Endodermal cell (in vitro differentiated cells): Measurements from ENCODE around the gene CHL1. TPM values are rescaled to one million over a fixed set of nuclear protein-coding genes. Genes with fewer than 3 reads are reported as not detected.

Experiments
- DNase-seq: peaks from one replicate; pipeline ENCODE4 v3.0.0-alpha.2; 2017
- H3K27ac ChIP-seq: 2 replicates; pipeline ENCODE4 v1.5.1; 2013; ENCODE audit warnings: mild to moderate bottlenecking, low read depth, low read length, moderate library complexity
- H3K27me3 ChIP-seq: 2 replicates; pipeline ENCODE4 v1.6.1; 2013; ENCODE audit warnings: mild to moderate bottlenecking, low read length, moderate library complexity; ENCODE audit not compliant: insufficient read depth, control insufficient read depth, poor library complexity, severe bottlenecking
- H3K36me3 ChIP-seq: 2 replicates; pipeline ENCODE4 v1.7.0; 2013; ENCODE audit warnings: mild to moderate bottlenecking, low read length, moderate library complexity; ENCODE audit not compliant: control insufficient read depth, insufficient read depth
- H3K4me1 ChIP-seq: one replicate; pipeline ENCODE4 v1.7.0; 2013; ENCODE audit warnings: low read length; ENCODE audit not compliant: control insufficient read depth, insufficient read depth
- H3K4me3 ChIP-seq: 2 replicates; pipeline ENCODE4 v1.5.1; 2013; ENCODE audit warnings: mild to moderate bottlenecking, low read length, moderate library complexity
- H3K9ac ChIP-seq: 2 replicates; pipeline ENCODE4 v1.6.1; 2013; ENCODE audit warnings: mild to moderate bottlenecking, low read length, moderate library complexity; ENCODE audit not compliant: poor library complexity, severe bottlenecking; ENCODE audit errors: extremely low read depth
- H3K9me3 ChIP-seq: 2 replicates; pipeline ENCODE4 v1.6.1; 2013; ENCODE audit warnings: mild to moderate bottlenecking, low read length, moderate library complexity; ENCODE audit not compliant: control insufficient read depth
- H3K27ac Mint-ChIP-seq: 2 replicates; pipeline ENCODE4 v1.8.0; 2020; ENCODE audit warnings: mixed read lengths
- H3K27me3 Mint-ChIP-seq: 2 replicates; pipeline ENCODE4 v1.8.0; 2021; ENCODE audit warnings: mild to moderate bottlenecking, mixed read lengths; ENCODE audit not compliant: insufficient read depth
- H3K36me3 Mint-ChIP-seq: 2 replicates; pipeline ENCODE4 v1.8.0; 2020; ENCODE audit warnings: low read depth, mixed read lengths
- H3K4me1 Mint-ChIP-seq: 2 replicates; pipeline ENCODE4 v1.8.0; 2020; ENCODE audit warnings: mixed read lengths
- H3K4me3 Mint-ChIP-seq: 2 replicates; pipeline ENCODE4 v1.8.0; 2020; ENCODE audit warnings: mild to moderate bottlenecking, moderate library complexity, mixed read lengths
- H3K9me3 Mint-ChIP-seq: 2 replicates; pipeline ENCODE4 v1.8.0; 2020; ENCODE audit warnings: mild to moderate bottlenecking, mixed read lengths
- WGBS, 2 experiments: methylation state at CpG; one replicate each; pipeline versions ENCODE4 v1.1.5 to v1.1.7; 2013; ENCODE audit warnings: missing lambda C conversion rate in 2 of 2, mixed read lengths in 1 of 2; ENCODE audit not compliant: insufficient coverage in 1 of 2, insufficient read length in 1 of 2; 5-methylcytosine and 5-hydroxymethylcytosine counted together
- total RNA-seq, 2 donors: library from RNA; stranded (reverse); fragmentation: NEBNext Ultra II Directional in 1 of 2; extraction: Animal tissue kit (Norgen Biotek cat#: 25700) in 1 of 2; gene quantifications; 2 replicates in 1 of 2; 3 replicates in 1 of 2; pipeline ENCODE4 v1.2.1, GENCODE V29; 2021
- TF ChIP-seq, protein P1 (sequence below): fragments of 200-600 bp; sonication (generic); conservative IDR thresholded peaks from 2 replicates; pipeline ENCODE4 v1.5.0; 2021; ENCODE audit warnings: antibody characterized with exemption, mild to moderate bottlenecking

Gene CHL1
- total RNA-seq, 2 donors from 2014 or later: 2.2 to 2.8 TPM

DNA sequence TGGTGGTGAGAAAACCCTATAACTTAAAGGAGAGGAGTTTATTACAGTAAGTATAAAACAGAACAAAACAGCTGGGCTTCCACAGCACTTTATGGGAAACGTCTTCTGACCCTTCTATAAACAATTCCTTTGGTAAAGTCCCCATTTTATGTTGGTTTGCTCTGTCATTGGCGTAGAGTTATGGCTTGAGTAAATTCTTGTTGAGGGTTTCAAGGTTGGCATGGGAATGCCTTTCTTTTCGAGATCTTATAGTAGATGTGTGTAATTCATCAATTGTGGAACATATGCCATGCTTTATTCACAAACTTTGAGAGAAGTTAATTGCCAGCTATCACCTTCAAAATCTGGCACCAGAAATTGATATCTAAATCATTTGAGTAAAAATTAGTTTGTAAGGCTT lies 11.6 kb upstream of the CHL1 start:
- H3K36me3 Mint-ChIP-seq: no peaks in the 10 kb centered on the region
- DNase-seq: no peak
- H3K27ac ChIP-seq: no peak overlapping the region
- no peak overlapping the region for H3K4me3 Mint-ChIP-seq
- WGBS, 2 experiments: 60 to 74% methylated on average over 1 to 3 of the region's 3 CpGs
- H3K4me1 ChIP-seq: no peaks in the 10 kb centered on the region
- no peaks in the 10 kb centered on the region for H3K9me3 Mint-ChIP-seq
- peak overlapping the region; percentile 47 for H3K4me3 ChIP-seq
- no peak overlapping the region for H3K27ac Mint-ChIP-seq
- no peaks in the 10 kb centered on the region for H3K4me1 Mint-ChIP-seq
- TF ChIP-seq, protein P1, sequence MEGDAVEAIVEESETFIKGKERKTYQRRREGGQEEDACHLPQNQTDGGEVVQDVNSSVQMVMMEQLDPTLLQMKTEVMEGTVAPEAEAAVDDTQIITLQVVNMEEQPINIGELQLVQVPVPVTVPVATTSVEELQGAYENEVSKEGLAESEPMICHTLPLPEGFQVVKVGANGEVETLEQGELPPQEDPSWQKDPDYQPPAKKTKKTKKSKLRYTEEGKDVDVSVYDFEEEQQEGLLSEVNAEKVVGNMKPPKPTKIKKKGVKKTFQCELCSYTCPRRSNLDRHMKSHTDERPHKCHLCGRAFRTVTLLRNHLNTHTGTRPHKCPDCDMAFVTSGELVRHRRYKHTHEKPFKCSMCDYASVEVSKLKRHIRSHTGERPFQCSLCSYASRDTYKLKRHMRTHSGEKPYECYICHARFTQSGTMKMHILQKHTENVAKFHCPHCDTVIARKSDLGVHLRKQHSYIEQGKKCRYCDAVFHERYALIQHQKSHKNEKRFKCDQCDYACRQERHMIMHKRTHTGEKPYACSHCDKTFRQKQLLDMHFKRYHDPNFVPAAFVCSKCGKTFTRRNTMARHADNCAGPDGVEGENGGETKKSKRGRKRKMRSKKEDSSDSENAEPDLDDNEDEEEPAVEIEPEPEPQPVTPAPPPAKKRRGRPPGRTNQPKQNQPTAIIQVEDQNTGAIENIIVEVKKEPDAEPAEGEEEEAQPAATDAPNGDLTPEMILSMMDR: no peak
- no peaks in the 10 kb centered on the region for H3K27me3 ChIP-seq
- H3K36me3 ChIP-seq: no peaks in the 10 kb centered on the region
- H3K9me3 ChIP-seq: peaks cover 77% of the 10 kb centered on the region
- H3K9ac ChIP-seq: no peak overlapping the region
- H3K27me3 Mint-ChIP-seq: peaks cover 6% of the 10 kb centered on the region

DNA sequence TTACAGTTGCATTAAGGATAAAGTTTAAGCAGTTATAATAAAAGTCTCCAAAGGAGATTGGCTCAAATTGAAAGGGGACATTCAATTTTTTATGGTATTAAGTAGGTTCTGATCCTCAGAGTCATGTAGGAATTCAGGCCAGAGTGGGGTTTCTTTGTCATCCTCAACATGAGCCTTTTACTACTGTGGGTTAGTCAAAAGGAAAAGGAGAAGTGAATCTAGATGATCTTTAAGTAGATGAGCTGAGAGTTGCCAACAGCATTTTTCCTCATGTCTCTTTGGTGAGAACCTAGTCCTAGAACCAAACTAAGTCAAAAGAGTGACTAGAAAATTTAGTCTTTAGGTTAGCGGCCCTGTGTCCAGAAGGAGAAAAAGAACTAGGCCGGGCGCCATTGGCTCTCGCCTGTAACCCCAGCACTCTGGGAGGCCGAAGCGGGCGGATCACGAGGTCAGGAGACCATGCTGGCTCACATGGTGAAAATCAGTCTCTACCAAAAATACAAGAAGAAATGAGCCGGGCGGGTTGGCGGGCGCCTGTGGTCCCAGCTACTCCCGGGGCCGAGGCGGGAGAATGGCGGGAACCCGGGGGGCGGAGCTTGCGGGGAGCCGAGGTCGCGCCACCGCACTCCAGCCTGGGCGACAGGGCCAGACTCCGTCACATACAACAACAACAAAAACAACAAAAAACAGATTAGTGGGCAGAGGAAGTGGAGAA lies 4.2 kb upstream of the CHL1 start:
- Histone ChIP-seq H3K27ac (no peak overlapping the region), H3K9ac (no peak overlapping the region), H3K4me3 (no peak overlapping the region), H3K27me3 (no peaks in the 10 kb centered on the region), H3K36me3 (no peaks in the 10 kb centered on the region), H3K4me1 (no peaks in the 10 kb centered on the region), H3K9me3 (peaks cover 80% of the 10 kb centered on the region)
- WGBS, 2 experiments: 86 to 91% methylated on average over 9 to 25 of the region's 25 CpGs
- DNase-seq: peak; percentile 74
- Mint-ChIP-seq H3K27ac (no peak overlapping the region), H3K36me3 (no peaks in the 10 kb centered on the region), H3K4me1 (no peaks in the 10 kb centered on the region), H3K4me3 (no peak overlapping the region), H3K27me3 (peaks cover 42% of the 10 kb centered on the region), H3K9me3 (peaks cover 3% of the 10 kb centered on the region)
- TF ChIP-seq, protein P1: no peak

DNA sequence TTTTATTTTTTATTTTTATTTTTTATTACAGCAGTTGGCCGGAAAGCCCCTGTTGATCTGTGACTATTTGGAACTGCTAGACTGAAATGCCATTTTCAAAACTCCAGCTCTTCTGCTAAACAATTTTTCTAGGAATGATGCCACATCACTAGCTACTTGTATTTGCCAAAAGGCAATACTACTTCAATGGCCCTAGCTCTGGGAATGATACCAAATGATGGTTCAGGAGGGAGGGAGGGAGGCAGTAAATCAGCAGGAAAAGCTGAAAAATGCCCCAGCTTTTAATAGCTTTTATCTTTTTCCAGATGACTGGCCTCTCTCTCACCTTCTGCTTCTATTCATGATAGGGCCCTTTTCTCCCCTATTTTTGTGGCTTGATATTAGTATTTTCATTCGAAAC lies 2.6 kb upstream of the CHL1 start:
- H3K4me3 Mint-ChIP-seq: no peak overlapping the region
- no peaks in the 10 kb centered on the region for H3K27me3 ChIP-seq

More for the DNA sequence above, 2.6 kb upstream of the CHL1 start:
- 78 to 83% methylated on average over 1 to 2 of the region's 2 CpGs for WGBS, 2 experiments
- Histone ChIP-seq H3K27ac (no peak overlapping the region), H3K4me3 (no peak overlapping the region), H3K36me3 (no peaks in the 10 kb centered on the region), H3K4me1 (no peaks in the 10 kb centered on the region), H3K9ac (no peak overlapping the region), H3K9me3 (peaks cover 75% of the 10 kb centered on the region)
- H3K27ac Mint-ChIP-seq: no peak overlapping the region
- H3K4me1 Mint-ChIP-seq: no peaks in the 10 kb centered on the region
- peaks cover 56% of the 10 kb centered on the region for H3K27me3 Mint-ChIP-seq
- TF ChIP-seq, protein P1: no peak
- H3K36me3 Mint-ChIP-seq: no peaks in the 10 kb centered on the region
- H3K9me3 Mint-ChIP-seq: peaks cover 3% of the 10 kb centered on the region
- DNase-seq: no peak
